Heart left ventricle (tissue), 16 donors: ENCODE data around the gene SLC47A2. TPM values are rescaled to one million over a fixed set of nuclear protein-coding genes. Genes with fewer than 3 reads are reported as not detected.
A peak's percentile ranks its signal among the peaks of the same experiment; 100 is the strongest.

Experiments used
- ATAC-seq, 4 donors: fragments of 200-7000 bp; cut with Tn5 transposase; one replicate each; pipeline ENCODE4 v1.9.1; 2020 to 2022; ENCODE audit warnings: moderate library complexity in 4 of 4, mild to moderate bottlenecking in 3 of 4, moderate number of reproducible peaks in 1 of 4
- DNase-seq, 5 donors: peaks; one replicate each; pipeline ENCODE4 v3.0.0-alpha.2; 2020
- H3K27ac ChIP-seq, 12 donors: fragments of 200-600 bp; sonication (generic) in 4 of 12; one replicate each; pipeline versions ENCODE4 v1.5.0 to v1.8.0; 2016 to 2022; ENCODE audit warnings: mild to moderate bottlenecking in 2 of 12
- H3K27me3 ChIP-seq, 9 donors: fragments of 200-600 bp; sonication (generic) in 2 of 9; one replicate each; pipeline versions ENCODE4 v1.5.1 to v1.8.0; 2016 to 2022; ENCODE audit warnings: mild to moderate bottlenecking in 3 of 9
- H3K36me3 ChIP-seq, 9 donors: fragments of 200-600 bp; sonication (generic) in 2 of 9; one replicate each; pipeline versions ENCODE4 v1.5.0 to v1.8.0; 2018 to 2022; ENCODE audit warnings: mild to moderate bottlenecking in 2 of 9
- H3K4me1 ChIP-seq, 12 donors: fragments of 200-600 bp; sonication (generic) in 4 of 12; one replicate each; pipeline versions ENCODE4 v1.5.0 to v1.8.0; 2016 to 2022; ENCODE audit warnings: mild to moderate bottlenecking in 3 of 12
- H3K4me3 ChIP-seq, 12 donors: fragments of 200-600 bp; sonication (generic) in 4 of 12; one replicate each; pipeline versions ENCODE4 v1.5.0 to v1.8.0; 2017 to 2022; ENCODE audit warnings: mild to moderate bottlenecking in 9 of 12, moderate library complexity in 4 of 12
- H3K9me3 ChIP-seq, 12 donors: fragments of 200-600 bp; sonication (generic) in 4 of 12; one replicate each; pipeline versions ENCODE4 v1.5.0 to v1.8.0; 2016 to 2022; ENCODE audit warnings: mild to moderate bottlenecking in 1 of 12
- CTCF ChIP-seq, 12 donors: fragments of 200-600 bp; sonication (generic) in 4 of 12; IDR thresholded peaks; one replicate each; pipeline versions ENCODE4 v1.5.0 to v1.8.0; 2018 to 2022; ENCODE audit warnings: antibody characterized with exemption in 12 of 12, mild to moderate bottlenecking in 5 of 12
- POLR2A ChIP-seq, 2 donors: fragments of 450-650 bp; IDR thresholded peaks; one replicate each; pipeline ENCODE4 v1.6.1; 2017; ENCODE audit warnings: antibody characterized with exemption in 2 of 2, mild to moderate bottlenecking in 2 of 2, moderate library complexity in 2 of 2
- WGBS, 4 donors: extraction: QIAGEN DNeasy Blood & Tissue Kit in 2 of 4; methylation state at CpG; one replicate each; pipeline versions ENCODE4 v1.1.5 to v1.1.7; 2013 to 2018; 5-methylcytosine and 5-hydroxymethylcytosine counted together
- intact Hi-C, 10 donors: fragments of 100-400 bp; cut with DNase I; formaldehyde crosslinking; loops; one replicate each; pipeline versions ENCODE4 v1.11.1 to v1.14.2; 2022
- polyA plus RNA-seq, 2 donors: library from polyadenylated mRNA; stranded (reverse); fragments of 200-250 nt; gene quantifications; one replicate each; pipeline ENCODE4 v1.2.3, GENCODE V29; 2013
- total RNA-seq, 9 donors: library from RNA; depleted of rRNA in 2 of 9; stranded (reverse); fragments of >200 nt in 2 of 9; fragmentation: NEBNext Ultra II Directional in 3 of 9; extraction: Animal tissue kit (Norgen Biotek cat#: 25700) in 3 of 9; gene quantifications; one replicate each; pipeline versions ENCODE4 v1.1.0 to v1.2.4, GENCODE V29; 2016 to 2023
- donor health status: ischemic (EF 13 %, LVEDD 7.1; RV severe dilation, severe dysfunction).
- donor health status: healthy with polysubstance abuse.
- donor health status: DM: no; HTN: yes; CAD: no.
- donor health status: DM: no; HTN: no; CAD: no.
- donor health status: ischemic (EF 25% LVEDD 6.9; RV normal size, moderate dysfunction).
- donor health status: ischemic (EF 25% LVEDD 5.7; RV mildly dilated, moderate dysfunction).
- donor health status: healthy.
- donor health status: DM: yes; HTN: yes; CAD: no.
- donor health status: ischemic (EF 35%, LVEDD 5.7; RV mildly dilated, moderate dysfunction).
- donor health status: nonischemic (EF 11% LVEDD 7.7; RV severe dilation, severe dysfunction).
- donor health status: DM: yes; HTN: yes; CAD: no.
- donor health status: PGD.
- donor health status: ischemic (EF 29% LVEDD 5.4; RV normal size, mild dysfunction).
- donor health status: nonischemic (EF 23%, LVEDD 6.1; RV moderate dilation, normal function).

The SLC47A2 gene
- total and polyA plus RNA-seq, 11 donors: 0.32 TPM; not detected in 10

- ATAC-seq (no peak), DNase-seq (no peak)
- 70 to 84% (median 81%) methylated on average over 4 to 5 of the region's 5 CpGs for WGBS, 4 donors
- peaks cover 0 to 22% (median 2%) of the 10 kb centered on the region in 12 donors for H3K4me1 ChIP-seq
- no peak overlapping the region for H3K27ac ChIP-seq
- H3K27me3 ChIP-seq: no peaks in the 10 kb centered on the region
- no peaks in the 10 kb centered on the region for H3K36me3 ChIP-seq
- H3K9me3 ChIP-seq: no peaks in the 10 kb centered on the region
- intact Hi-C loops: loop anchor here in 1 of 10 donors (10.0 kb wide), 1 partner anchor 55 kb away; no protein-coding TSS in a partner anchor
- no peak overlapping the region for H3K4me3 ChIP-seq
- TF ChIP-seq CTCF (IDR thresholded peaks at IDR 0.05): no peak
- no peak for TF ChIP-seq POLR2A (IDR thresholded peaks at IDR 0.05)
Observed at GRCh38 chr17:19720210-19720475, 3.8 kb upstream of the SLC47A2 start.

GRCh38 chr17:19719355-19720209 lies 3.2 kb upstream of the SLC47A2 start:
- H3K4me3 ChIP-seq: no peak overlapping the region
- no peaks in the 10 kb centered on the region for H3K27me3 ChIP-seq
- 89 to 94% (median 93%) methylated on average over 19 to 23 of the region's 23 CpGs for WGBS, 4 donors
- H3K36me3 ChIP-seq: no peaks in the 10 kb centered on the region
- peaks cover 0 to 22% (median 2%) of the 10 kb centered on the region in 12 donors for H3K4me1 ChIP-seq
- no peak overlapping the region for H3K27ac ChIP-seq
- TF ChIP-seq CTCF (IDR thresholded peaks at IDR 0.05): no peak
- no peak for TF ChIP-seq POLR2A (IDR thresholded peaks at IDR 0.05)
- intact Hi-C loops: loop anchor here in 1 of 10 donors (10.0 kb wide), 1 partner anchor 55 kb away; no protein-coding TSS in a partner anchor
- DNase-seq (peak in 1 of 5 donors; percentile 51), ATAC-seq (no peak)
- H3K9me3 ChIP-seq: no peaks in the 10 kb centered on the region

- no peaks in the 10 kb centered on the region for H3K36me3 ChIP-seq
- no peak overlapping the region for H3K27ac ChIP-seq
- no peaks in the 10 kb centered on the region for H3K27me3 ChIP-seq
- intact Hi-C loops: no loop called here
- TF ChIP-seq CTCF (IDR thresholded peaks at IDR 0.05) (peak in 1 of 12 donors; percentile 4), POLR2A (IDR thresholded peaks at IDR 0.05) (no peak)
- H3K9me3 ChIP-seq: no peaks in the 10 kb centered on the region
- no peak overlapping the region for H3K4me3 ChIP-seq
- no peak for ATAC-seq
- DNase-seq: no peak
- peaks cover 0 to 15% (median 0%) of the 10 kb centered on the region in 12 donors for H3K4me1 ChIP-seq
- 79 to 85% (median 80%) methylated on average over 18 of the region's 18 CpGs for WGBS, 4 donors
Observed at GRCh38 chr17:19718613-19719354, 2.4 kb upstream of the SLC47A2 start.

- DNase-seq: no peak
- no peaks in the 10 kb centered on the region for H3K27me3 ChIP-seq
- TF ChIP-seq POLR2A (IDR thresholded peaks at IDR 0.05): no peak
- no peak for TF ChIP-seq CTCF (IDR thresholded peaks at IDR 0.05)
- H3K36me3 ChIP-seq: no peaks in the 10 kb centered on the region
- no peak overlapping the region for H3K4me3 ChIP-seq
- no peak for ATAC-seq
- H3K4me1 ChIP-seq: peaks cover 0 to 14% (median 0%) of the 10 kb centered on the region in 12 donors
- H3K27ac ChIP-seq: no peak overlapping the region
- WGBS, 4 donors: 78 to 85% (median 83%) methylated on average over 12 of the region's 12 CpGs
- H3K9me3 ChIP-seq: no peaks in the 10 kb centered on the region
- intact Hi-C loops: no loop called here
Observed at GRCh38 chr17:19718041-19718612, 1.7 kb upstream of the SLC47A2 start.
